GM19438 (cell line): Measurements from ENCODE around the gene VCL.
"Not testable (repeated sequence)": the region's sequence is repeated elsewhere in the genome, so short reads cannot be mapped to it uniquely, and the experiment has no call there.

ENCODE experiments used
- ATAC-seq: cut with Tn5 transposase; IDR thresholded peaks from one replicate; pipeline ENCODE4 v1.9.1; 2021; ENCODE audit warnings: low read depth; ENCODE audit not compliant: unreplicated experiment

VCL gene

DNA sequence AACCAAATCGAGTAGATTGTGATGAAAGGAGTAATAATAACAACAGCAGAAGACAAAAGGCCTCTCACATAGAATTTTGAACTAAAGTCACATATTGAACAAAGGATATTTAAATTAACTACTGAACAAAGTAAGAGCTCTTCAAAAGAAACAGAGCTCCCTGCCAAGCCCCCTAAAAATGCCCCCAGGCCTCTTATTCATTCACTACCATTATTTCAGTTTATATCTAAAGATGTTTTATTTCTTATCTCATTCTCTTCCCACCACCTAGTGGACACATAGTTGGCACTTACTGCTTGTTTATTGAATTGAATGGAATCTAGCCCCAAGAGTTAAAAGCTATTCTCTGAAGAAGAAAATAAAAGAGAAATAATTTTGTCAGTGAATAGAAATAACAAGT lies 37.4 kb downstream of the VCL start:
- ATAC-seq = no peak

DNA sequence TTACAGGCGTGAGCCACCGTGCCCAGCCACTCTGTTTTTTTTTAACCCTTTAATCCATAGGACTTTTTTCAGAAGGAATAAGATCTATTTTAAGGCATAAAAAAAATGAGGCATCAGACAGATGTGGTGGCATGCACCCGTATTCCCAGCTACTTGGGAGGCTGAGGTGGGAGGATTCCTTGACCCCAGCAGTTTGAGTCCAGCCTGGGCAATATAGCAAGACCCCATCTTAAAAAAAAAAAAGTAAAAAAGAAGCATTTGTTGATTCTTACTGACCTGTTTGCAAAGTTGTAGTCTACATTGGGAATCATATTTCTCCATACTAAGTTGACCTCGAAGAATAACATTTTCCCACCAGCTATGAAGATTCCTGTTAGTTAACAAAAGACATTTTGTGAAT lies 38.6 kb downstream of the VCL start:
- ATAC-seq = no peak

DNA sequence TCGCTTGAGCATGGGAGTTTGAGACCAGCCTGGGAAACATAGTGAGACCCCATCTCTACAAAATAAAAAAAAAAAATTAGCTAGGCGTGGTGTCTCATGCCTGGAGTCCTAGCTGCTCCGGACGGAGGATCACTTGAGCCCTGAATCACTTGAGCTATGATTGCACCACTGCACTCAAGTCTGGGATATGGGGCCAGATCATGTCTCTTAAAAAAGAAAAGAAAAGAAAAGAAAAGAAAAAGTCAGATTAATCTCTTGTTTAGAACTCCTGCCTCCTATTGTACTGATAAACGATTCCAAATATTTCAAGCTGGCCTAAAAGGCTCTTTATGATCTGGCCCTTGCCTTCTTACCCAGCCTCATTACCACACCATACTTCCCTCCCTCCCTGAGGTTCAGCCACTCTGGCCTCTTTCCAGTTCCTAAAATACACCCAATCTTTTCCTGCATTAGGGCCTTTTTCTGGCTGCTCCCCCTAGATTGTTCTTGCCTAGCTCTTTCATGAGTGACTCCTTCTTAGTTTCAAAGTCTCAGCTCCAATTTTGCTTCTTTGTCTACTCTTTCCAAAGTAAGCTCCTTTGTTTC lies 41.7 kb downstream of the VCL start:
- no peak for ATAC-seq

DNA sequence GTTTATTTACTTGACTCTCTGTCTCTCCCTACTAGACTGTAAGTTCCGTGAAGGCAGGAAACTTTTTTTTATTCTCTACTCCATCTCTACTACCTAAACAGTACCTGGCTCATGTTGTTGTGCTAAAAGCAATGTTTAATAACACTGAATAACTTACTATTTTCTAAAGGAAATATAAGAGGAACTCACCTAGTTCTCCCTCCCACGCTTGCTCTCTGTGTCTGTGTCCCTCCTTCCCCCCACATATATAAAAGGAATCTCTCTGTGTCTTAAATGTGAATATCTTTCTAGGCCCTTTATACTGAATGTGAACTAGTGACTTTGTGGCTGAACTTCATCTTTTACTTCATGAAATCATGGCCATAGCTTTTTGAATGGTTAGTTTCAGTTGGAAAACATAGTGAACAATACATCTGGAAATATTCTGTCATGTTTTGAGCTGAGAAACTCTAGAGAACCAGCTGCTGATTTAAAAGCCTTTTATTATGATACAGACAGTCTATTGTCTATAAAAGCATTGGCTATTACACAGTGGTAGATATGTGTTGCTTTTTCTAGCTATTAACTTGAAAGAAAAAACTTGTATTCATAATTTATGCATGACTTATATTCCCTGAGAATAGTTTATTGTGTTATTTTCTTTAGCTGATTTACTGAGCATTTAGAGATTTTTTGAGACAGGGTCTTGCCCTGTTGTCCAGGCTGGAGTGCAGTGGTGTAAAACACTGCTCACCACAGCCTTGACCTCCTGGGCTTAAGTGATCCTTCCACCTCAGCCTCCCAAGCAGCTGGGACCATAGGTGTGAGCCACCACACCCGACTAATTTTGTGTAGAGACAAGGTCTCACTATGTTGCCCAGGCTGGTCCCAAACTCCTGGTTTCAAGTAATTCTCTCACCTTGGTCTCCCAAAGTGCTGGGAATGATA lies 42.5 kb downstream of the VCL start:
- ATAC-seq = no peak

DNA sequence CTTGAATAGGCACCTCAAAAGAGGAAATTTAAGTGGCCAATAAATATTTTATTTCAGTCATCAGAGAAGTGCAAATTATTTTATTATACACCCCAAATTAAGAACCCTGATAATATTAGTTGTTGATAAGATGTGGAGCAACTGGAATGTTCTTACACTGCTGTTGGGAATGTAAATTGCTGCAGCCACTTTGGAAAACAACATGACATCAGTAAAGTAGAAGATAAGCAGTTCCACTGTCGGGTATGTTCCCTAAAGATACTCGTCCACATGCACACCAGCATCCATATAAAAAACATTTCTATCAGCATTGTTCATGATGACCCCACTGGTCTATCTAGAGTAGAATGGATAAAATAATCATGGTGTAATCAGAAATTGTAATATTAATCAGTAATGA lies 46.5 kb downstream of the VCL start:
- no peak for ATAC-seq

DNA sequence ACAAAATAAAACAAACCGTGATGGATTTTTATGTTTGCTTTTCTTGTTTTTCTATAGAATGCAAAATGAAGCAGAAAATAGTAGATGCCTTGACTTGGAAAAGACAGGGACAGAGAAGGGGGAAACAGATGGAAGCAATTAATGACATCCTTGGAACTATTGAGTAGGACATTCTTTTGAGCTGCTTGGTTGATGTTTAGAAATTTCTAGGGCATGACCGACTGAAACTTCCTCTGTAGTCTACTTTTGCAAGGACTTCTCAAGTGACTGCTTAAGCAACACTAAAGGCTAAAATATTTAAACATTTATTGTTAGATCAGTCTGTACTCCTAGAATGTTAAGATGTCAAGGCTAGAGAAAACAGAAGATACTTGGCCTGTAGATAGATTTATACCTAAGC lies 49.4 kb downstream of the VCL start:
- no peak for ATAC-seq

DNA sequence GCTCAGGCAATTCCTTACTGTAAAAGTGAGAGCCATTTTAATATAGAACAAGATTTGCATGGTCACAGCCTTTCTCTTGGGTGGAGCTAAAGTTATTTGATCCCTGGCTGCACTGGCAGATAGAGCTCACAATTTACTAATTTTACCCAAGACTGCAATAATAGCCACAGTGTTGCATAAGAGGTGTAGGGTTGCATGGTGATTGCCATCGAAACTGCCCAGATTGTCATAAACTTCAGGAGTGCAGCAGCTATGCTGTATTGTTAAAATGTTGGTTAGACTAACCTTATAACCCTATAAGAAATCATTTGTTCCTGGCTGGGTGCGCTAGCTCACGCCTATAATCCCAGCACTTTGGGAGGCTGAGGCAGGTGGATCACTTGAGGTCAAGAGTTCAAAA lies 50.0 kb downstream of the VCL start:
- ATAC-seq = no peak

DNA sequence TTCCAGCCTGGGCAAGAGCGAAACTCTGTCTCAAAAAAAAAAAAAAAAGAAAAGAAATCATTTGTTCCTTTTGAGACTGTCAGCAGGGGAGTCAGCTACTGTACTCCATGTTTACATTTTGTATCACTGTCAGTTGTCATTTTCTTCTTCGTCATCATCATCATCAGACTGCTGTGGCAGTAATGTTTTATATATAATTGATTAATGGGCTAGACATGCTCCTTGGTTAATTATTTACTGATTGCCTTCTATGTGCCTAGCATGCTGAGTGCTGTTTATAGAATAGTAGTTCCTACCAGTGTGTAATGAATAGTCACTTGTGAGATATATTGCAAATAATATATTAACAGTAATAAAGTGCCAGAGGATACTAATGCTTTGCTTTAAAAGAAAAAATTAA lies 50.5 kb downstream of the VCL start:
- no peak for ATAC-seq

DNA sequence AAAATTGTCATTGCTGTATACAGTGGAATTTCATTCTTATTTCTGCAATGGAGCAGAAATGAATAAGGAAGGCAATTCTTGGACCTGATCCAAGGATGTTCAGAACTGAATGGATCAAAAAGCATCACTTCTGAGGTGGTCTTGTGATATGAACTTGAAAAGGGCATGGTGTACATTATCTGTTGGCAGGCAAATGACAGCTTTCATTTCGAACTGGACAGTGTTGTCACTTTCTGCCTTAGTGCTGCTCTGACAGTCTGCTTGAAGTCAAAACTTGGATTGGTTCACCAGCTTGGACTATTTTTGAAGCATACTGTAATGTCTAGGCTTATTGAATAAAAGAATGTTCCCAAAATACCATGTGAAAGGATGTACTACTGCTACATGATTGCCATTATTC lies 52.0 kb downstream of the VCL start:
- no peak for ATAC-seq

DNA sequence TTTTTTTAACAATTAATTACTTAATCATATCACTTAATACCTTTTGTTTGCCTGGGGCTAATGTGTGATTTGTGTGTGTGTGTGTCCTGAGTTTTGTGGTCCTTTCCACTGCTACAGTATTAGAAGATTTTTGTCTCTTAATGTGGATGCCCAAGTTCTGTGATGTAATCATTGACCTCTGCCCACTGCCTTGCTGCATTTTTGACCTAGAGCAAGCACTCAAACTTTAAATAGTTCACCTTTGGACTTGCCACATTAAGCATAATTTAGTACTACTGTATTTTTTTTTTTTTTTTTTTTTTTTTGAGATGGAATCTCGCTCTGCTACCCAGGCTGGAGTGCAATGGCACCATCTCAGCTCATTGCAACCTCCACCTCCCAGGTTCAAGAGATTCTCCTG lies 52.7 kb downstream of the VCL start:
- no peak for ATAC-seq

DNA sequence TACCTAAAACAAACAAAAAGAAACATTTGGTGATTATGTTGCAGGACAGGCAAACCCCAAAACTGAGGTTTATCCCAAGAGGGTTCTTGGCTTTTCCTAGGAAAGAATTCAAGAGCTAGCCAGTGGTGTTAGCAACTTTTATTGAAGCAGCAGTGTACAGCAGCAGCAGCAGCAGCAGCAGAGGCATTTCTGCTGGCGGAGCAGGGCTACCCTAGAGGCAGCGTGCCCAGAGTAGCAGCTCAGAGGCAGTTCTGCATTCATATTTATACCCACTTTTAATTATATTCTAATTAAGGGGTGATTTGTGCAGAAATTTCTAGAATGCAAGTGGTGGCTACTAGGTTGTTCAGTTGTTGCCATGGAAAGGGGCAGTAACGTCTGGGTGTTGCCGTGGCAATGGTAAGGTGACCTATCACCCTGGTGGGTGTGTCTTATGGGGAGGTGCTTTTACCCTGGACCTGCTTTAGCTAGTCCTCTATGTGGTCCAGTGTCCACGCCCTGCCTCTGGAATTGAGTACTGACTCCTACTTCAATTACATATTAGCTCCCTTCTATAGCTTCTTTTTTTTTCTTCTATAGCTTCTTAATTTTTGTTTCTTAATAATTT lies 53.9 kb downstream of the VCL start:
- no peak for ATAC-seq

DNA sequence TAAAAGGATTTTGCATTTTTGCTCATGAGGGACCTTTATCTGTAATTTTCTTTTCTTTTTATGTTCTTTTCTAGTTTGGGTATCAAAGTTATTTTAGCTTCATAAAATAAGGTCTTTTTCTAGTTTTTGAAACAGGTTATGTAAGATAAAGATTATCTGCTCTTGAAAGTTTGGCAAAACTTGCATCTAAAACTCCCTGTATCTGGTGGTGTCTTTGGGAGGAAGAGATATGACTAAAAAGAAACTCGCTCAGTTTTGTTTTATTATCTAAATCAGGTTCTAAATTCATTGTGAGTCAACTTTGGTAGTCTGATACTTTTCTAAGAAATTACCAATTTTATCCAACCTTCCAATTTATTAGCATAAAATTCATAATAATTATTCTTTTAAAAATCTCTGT lies 55.1 kb downstream of the VCL start:
- no peak for ATAC-seq

DNA sequence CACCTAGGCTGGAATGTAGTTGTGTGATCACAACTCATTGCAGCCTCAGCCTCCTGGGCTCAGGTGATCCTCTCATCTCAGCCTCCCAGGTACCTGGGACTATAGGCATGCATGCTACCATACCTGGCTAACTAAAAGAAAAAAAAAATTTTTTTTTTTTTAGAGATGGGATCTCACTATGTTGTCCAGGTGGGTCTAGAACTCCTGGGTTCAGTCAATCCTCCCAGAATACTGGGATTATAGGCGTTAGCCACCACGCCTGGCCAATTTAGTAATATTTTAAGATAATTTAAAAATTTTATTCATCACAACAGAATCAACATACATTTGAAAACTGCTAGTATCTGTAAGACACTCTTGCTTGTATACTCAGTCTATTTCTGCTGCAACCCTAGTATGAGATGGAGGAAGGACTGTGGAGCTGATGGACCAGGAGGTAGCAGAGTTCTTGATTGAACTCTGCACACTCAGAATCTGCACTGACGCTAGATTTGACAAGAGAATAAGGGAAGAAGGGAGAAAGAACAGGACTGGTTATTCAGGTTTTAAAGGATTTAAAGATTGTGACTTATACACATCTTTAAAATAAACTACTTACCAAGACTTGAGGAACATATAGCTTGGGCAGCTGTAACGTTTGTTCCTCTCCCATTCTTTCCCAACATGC lies 57.6 kb downstream of the VCL start:
- no peak for ATAC-seq

DNA sequence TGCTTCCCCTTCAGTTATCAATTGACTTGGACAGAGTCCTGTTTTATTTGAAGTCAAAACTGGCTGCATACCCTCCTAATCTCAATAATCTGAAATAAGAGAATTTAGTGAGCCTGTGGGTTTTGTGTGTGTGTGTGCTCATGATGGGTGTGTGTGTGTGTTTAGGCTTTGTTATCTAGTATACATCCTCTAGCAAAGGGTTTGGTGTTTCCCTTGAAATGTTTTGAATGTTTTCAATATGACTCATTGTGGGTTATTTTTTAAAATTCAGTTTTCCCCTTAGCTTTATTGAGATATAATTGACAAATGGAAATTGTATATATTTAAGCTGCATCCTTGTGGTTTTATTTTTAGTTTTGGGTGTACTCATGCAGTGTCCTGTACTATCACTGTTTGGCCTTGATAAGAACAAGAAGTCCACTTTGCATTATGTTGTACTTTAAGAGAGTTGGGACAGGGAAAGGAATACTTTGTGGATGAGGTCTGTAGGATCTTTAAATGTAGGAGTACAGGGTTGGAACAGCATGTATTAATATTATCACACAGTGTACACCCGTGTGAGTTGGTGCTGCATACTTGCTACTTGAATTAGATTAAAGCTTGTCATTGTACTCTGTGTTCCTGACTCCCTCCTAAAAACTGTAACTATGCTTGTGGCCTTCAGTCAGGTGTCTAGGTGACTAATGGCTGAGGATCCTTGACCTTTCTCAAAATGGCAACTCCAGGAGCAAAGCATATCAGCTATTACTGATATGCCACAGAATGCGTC lies 58.3 kb downstream of the VCL start:
- ATAC-seq = no peak

DNA sequence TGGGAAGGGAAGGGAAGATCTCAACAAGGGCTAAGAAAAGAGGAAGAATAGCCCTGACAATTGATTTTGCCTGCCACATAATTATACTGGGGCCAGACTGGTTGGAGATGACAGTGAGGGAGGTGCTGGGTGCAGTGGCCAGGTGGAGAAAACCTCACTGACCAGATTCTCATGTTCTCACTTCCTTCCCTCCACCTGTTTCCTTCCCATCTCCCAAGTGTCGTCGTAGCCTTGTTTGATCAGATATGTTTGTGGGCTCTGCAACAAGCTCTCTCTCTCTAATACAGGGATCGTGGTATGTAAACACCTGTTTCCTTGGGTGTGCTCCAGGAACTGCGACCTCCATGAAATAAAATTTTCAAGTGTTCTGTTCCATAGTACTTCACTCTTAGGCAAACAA lies 60.2 kb downstream of the VCL start:
- peak; percentile 57 for ATAC-seq

DNA sequence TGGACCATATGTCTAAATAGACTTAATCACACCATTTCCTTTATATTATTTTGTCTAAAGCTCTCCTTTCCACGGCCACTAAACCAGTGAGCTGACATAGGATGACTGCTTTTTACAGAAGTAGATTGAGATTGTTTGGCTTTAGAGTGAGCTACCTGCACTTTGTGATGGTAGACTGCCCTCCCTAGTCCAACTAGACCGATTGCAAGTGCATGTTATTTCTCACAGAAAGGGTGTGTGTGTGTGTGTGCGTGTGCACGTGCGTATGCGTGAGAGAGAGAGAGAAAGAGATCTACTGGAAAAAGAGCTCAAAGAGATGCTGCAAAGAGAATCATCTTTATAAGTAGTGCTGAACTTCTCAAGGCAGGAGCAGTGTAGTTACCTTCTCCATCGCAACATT lies 60.7 kb downstream of the VCL start:
- no peak for ATAC-seq

DNA sequence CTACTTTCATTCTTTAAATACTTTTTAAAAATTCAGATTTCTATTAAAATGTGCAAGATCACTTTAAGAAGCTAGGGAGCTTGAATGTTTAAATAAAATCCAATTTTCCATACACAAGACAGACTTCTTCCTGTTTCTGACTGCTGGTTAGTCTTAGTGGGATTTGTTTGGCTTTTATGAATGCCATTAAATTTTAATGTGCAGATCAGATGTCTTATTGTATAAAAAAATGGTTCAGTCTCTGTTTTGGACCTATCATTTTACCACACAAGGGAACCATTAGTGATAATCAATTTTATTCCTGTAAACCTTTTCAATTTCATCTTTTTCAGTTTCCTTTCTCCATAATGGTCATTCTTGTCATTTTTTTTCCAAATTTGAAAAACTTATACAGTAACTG lies 63.2 kb downstream of the VCL start:
- ATAC-seq = no peak

DNA sequence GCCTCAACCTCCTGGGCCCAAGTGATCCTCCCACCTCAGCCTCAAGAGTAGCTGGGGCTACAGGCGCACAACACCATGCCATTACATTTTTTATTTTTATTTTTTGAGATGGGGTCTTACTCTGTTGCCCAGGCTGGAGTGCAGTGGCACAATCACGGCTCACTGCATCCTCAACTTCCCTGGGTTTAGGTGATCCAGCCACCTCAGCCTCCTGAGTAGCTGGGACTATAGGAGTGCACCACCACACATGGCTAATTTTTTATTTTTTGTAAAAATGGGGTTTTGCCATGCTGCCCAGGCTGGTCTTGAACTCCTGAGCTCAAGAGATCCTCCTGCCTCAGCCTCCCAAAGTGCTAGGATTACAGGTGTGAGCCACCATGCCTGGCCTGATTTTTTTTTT lies 64.1 kb downstream of the VCL start:
- not testable (repeated sequence) for ATAC-seq

DNA sequence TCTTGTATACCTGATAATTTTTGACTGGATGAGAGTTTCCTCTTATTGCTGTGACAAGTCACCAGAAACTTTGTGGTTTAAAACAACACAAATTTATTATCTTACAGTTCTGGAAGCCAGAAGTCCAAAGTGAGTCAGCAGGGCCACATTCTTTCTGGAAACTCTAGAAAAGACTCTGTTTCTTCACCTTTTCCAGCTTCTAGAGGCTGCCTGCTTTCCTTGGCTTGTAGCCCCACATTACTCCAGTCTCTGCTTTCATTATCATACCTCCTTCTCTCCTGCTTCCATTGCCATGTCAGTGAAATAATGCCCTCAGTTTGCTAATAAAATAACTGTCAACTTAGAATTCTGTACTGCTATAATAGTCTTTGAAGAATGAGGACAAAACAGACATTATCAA lies 65.3 kb downstream of the VCL start:
- ATAC-seq = no peak
